SK-N-SH treated with all-trans-retinoic acid at 6 μM for 48 hours (cell line): ENCODE data around the gene NPAS3.

Experiments
- ATAC-seq: fragments of 200-7000 bp; cut with Tn5 transposase; 3 replicates; pipeline ENCODE4 v1.9.1; 2020; ENCODE audit warnings: mild to moderate bottlenecking, moderate library complexity
- ARNTL ChIP-seq: fragments of 450-650 bp; formaldehyde crosslinking; IDR thresholded peaks from 2 replicates; pipeline ENCODE4 v1.5.0; 2020; ENCODE audit warnings: low read depth, mild to moderate bottlenecking, moderate library complexity, borderline replicate concordance
- BACH2 ChIP-seq: fragments of 250-450 bp; sonication (Bioruptor Pico); IDR thresholded peaks from 2 replicates; pipeline ENCODE4 v1.9.0; 2021; ENCODE audit warnings: mild to moderate bottlenecking, borderline replicate concordance
- CREB5 ChIP-seq: fragments of 250-450 bp; sonication (Bioruptor Pico); IDR thresholded peaks from 2 replicates; pipeline ENCODE4 v1.5.1; 2020; ENCODE audit warnings: low read depth, mild to moderate bottlenecking, moderate library complexity
- CSDC2 ChIP-seq: fragments of 250-450 bp; sonication (Bioruptor Pico); IDR thresholded peaks from 2 replicates; pipeline ENCODE4 v1.5.0; 2020; ENCODE audit warnings: mild to moderate bottlenecking, moderate library complexity
- CSRNP3 ChIP-seq: fragments of 250-450 bp; sonication (Bioruptor Pico); IDR thresholded peaks from 2 replicates; pipeline ENCODE4 v1.5.1; 2021; ENCODE audit warnings: mild to moderate bottlenecking, moderate library complexity
- ESRRG ChIP-seq: fragments of 250-450 bp; sonication (Bioruptor Pico); IDR thresholded peaks from 2 replicates; pipeline ENCODE4 v1.6.1; 2021; ENCODE audit warnings: mild to moderate bottlenecking
- GLIS3 ChIP-seq: fragments of 250-450 bp; sonication (Bioruptor Pico); IDR thresholded peaks from 2 replicates; pipeline ENCODE4 v1.5.0; 2020; ENCODE audit warnings: mild to moderate bottlenecking, moderate library complexity
- ISL1 ChIP-seq: fragments of 250-450 bp; sonication (Bioruptor Pico); IDR thresholded peaks from 2 replicates; pipeline ENCODE4 v2.1.2; 2022; ENCODE audit warnings: mild to moderate bottlenecking, moderate library complexity
- OSR1 ChIP-seq: fragments of 250-450 bp; sonication (Bioruptor Pico); IDR thresholded peaks from 2 replicates; pipeline ENCODE4 v1.8.0; 2022; ENCODE audit warnings: moderate library complexity, mild to moderate bottlenecking, inconsistent platforms
- PATZ1 ChIP-seq: fragments of 250-450 bp; sonication (Bioruptor Pico); IDR thresholded peaks from 2 replicates; pipeline ENCODE4 v1.8.0; 2020; ENCODE audit warnings: mild to moderate bottlenecking, moderate library complexity, borderline replicate concordance
- POU6F1 ChIP-seq: fragments of 250-450 bp; sonication (Bioruptor Pico); IDR thresholded peaks from 2 replicates; pipeline ENCODE4 v1.8.0; 2021; ENCODE audit warnings: low read depth, mild to moderate bottlenecking, moderate library complexity, borderline replicate concordance
- PPARA ChIP-seq: fragments of 250-450 bp; sonication (Bioruptor Pico); IDR thresholded peaks from 2 replicates; pipeline ENCODE4 v1.5.0; 2020; ENCODE audit warnings: mild to moderate bottlenecking, borderline replicate concordance
- RARB ChIP-seq: fragments of 250-450 bp; sonication (Bioruptor Pico); IDR thresholded peaks from 2 replicates; pipeline ENCODE4 v1.8.0; 2021; ENCODE audit warnings: mild to moderate bottlenecking, moderate library complexity
- TCF4 ChIP-seq: fragments of 250-450 bp; sonication (Bioruptor Pico); IDR thresholded peaks from 2 replicates; pipeline ENCODE4 v1.8.0; 2021; ENCODE audit warnings: mild to moderate bottlenecking, moderate library complexity, borderline replicate concordance
- TOX ChIP-seq: fragments of 250-450 bp; sonication (Bioruptor Pico); IDR thresholded peaks from 2 replicates; pipeline ENCODE4 v1.8.0; 2021; ENCODE audit warnings: mild to moderate bottlenecking, moderate library complexity, borderline replicate concordance
- TSHZ2 ChIP-seq: fragments of 250-450 bp; sonication (Bioruptor Pico); IDR thresholded peaks from 2 replicates; pipeline ENCODE4 v1.5.0; 2020; ENCODE audit warnings: mild to moderate bottlenecking, moderate library complexity
- ZC3H10 ChIP-seq: fragments of 250-450 bp; sonication (Bioruptor Pico); IDR thresholded peaks from 2 replicates; pipeline ENCODE4 v1.5.1; 2021; ENCODE audit warnings: mild to moderate bottlenecking, moderate library complexity
- ZFP3 ChIP-seq: fragments of 250-450 bp; sonication (Bioruptor Pico); IDR thresholded peaks from 2 replicates; pipeline ENCODE4 v1.5.0; 2020; ENCODE audit warnings: mild to moderate bottlenecking, moderate library complexity
- ZFP30 ChIP-seq: fragments of 450-650 bp; formaldehyde crosslinking; IDR thresholded peaks from 2 replicates; pipeline ENCODE4 v1.5.0; 2022; ENCODE audit warnings: mild to moderate bottlenecking, moderate library complexity
- ZNF70 ChIP-seq: fragments of 450-650 bp; formaldehyde crosslinking; IDR thresholded peaks from 2 replicates; pipeline ENCODE4 v1.5.0; 2020; ENCODE audit warnings: mild to moderate bottlenecking, moderate library complexity
- ZNF8 ChIP-seq: fragments of 450-650 bp; formaldehyde crosslinking; IDR thresholded peaks from 2 replicates; pipeline ENCODE4 v1.5.0; 2020; ENCODE audit warnings: mild to moderate bottlenecking, moderate library complexity

Gene NPAS3

GRCh38 chr14:33646692-33647260 lies 708.1 kb downstream of the NPAS3 start:
- ATAC-seq, result peak; percentile 83

GRCh38 chr14:33647385-33647786 lies 708.7 kb downstream of the NPAS3 start:
- peak; percentile 86 for ATAC-seq
- TF ChIP-seq CREB5 (CRISPR knock-in tag) (no peak), TOX (CRISPR knock-in tag) (peak; percentile 64; the same call in 1 of the 2 replicates), GLIS3 (CRISPR knock-in tag) (no peak), ZC3H10 (no peak), CSRNP3 (CRISPR knock-in tag) (no peak), ESRRG (CRISPR knock-in tag) (no peak), OSR1 (CRISPR knock-in tag) (no peak), ZNF70 (CRISPR knock-in tag) (no peak), CSDC2 (CRISPR knock-in tag) (no peak), TSHZ2 (CRISPR knock-in tag) (no peak), RARB (CRISPR knock-in tag) (no peak), PPARA (CRISPR knock-in tag) (no peak), ISL1 (CRISPR knock-in tag) (peak; percentile 54), ARNTL (no peak), ZFP30 (no peak)

More at GRCh38 chr14:33646692-33647260, 708.1 kb downstream of the NPAS3 start:
- TF ChIP-seq ESRRG (CRISPR knock-in tag) (no peak), POU6F1 (CRISPR knock-in tag) (no peak), CREB5 (CRISPR knock-in tag) (no peak), PPARA (CRISPR knock-in tag) (no peak), TOX (CRISPR knock-in tag) (no peak), ZNF8 (CRISPR knock-in tag) (no peak), RARB (CRISPR knock-in tag) (no peak), ZFP3 (CRISPR knock-in tag) (no peak), ZNF70 (CRISPR knock-in tag) (no peak), BACH2 (CRISPR knock-in tag) (no peak), GLIS3 (CRISPR knock-in tag) (no peak), PATZ1 (CRISPR knock-in tag) (no peak), TCF4 (no peak), ZFP30 (no peak), CSRNP3 (CRISPR knock-in tag) (no peak), ARNTL (no peak)
